Measurements from ENCODE around the gene OVCH2.

DNA sequence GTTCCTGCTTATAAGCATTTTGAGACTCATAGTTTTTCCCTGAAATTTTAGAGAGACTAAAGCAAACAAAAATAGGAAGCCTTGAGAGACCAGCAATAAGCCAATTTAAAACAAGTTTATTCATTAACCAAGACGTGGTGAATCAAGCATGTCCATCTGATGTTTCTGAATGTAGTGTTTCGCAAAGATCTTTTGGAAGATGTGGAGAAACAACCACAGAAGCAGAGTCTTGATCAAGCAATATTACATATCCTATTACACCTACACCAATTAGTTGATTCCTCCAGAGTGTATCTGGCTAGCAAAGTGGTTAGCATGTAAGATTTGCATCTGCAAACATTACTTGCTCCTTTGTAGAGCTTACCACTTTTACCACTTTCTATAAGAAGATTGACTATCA is at the start of gene OVCH2:
- TF ChIP-seq CTCF (conservative IDR thresholded peaks at IDR 0.05) (no peak), ZFX (IDR thresholded peaks at IDR 0.05) (no peak)
